ENCODE results near the gene GDF7. TPM values are rescaled to one million over a fixed set of nuclear protein-coding genes. Genes with fewer than 3 reads are reported as not detected.

GDF7 gene
- polyA plus RNA-seq, 1 donor (not counting 4 experiments of a cell fraction or from before 2014, with no cell fraction given), result not detected

- dilution Hi-C loops (cut with MboI; ENCODE audit: extremely low pct_ligation_motif_present, low sequenced_read_pairs), result no loop called here
- no peak for TF ChIP-seq CTCF (optimal IDR thresholded peaks at IDR 0.05 in 1 of 3, IDR thresholded peaks at IDR 0.05 in 1 of 3, conservative IDR thresholded peaks at IDR 0.05 in 1 of 3; ENCODE audit: extremely low read depth in 1 of 3, insufficient read depth in 2 of 3, low read length in 3 of 3)
- no peak for TF ChIP-seq EZH2 (IDR thresholded peaks at IDR 0.05; ENCODE audit: low read length)
- Histone ChIP-seq H3K9ac (ENCODE audit: control insufficient read depth, extremely low read depth, insufficient read depth, low read length) (no peak overlapping the region), H3K27ac (ENCODE audit: control insufficient read depth, insufficient read depth, low read length) (no peak overlapping the region), H3K4me2 (ENCODE audit: control insufficient read depth, extremely low read depth, insufficient read depth, low read depth, low read length) (no peak overlapping the region), H3K27me3 (ENCODE audit: control insufficient read depth, extremely low read depth, insufficient read depth, low read length) (no peaks in the 10 kb centered on the region), H3K4me1 (ENCODE audit: control insufficient read depth, extremely low read depth, insufficient read depth, low read length) (no peaks in the 10 kb centered on the region), H4K20me1 (ENCODE audit: control insufficient read depth, extremely low read depth, insufficient read depth, low read length) (no peaks in the 10 kb centered on the region), H3K36me3 (ENCODE audit: control insufficient read depth in 2 of 2, extremely low read depth in 1 of 2, insufficient read depth in 2 of 2, low read length in 2 of 2) (peaks cover under 1 to 3% of the 10 kb centered on the region in 2 experiments), H2AFZ (ENCODE audit: control insufficient read depth, low read length) (no peak overlapping the region), H3K4me3 (ENCODE audit: control insufficient read depth in 2 of 3, extremely low read depth in 1 of 3, insufficient read depth in 2 of 3, low read depth in 1 of 3, low read length in 3 of 3) (no peak overlapping the region), H3K9me3 (ENCODE audit: control insufficient read depth, low read depth, low read length) (no peaks in the 10 kb centered on the region), H3K9me1 (ENCODE audit: control insufficient read depth, extremely low read depth, insufficient read depth, low read length) (no peaks in the 10 kb centered on the region), H3K79me2 (ENCODE audit: control insufficient read depth, insufficient read depth, low read length) (no peaks in the 10 kb centered on the region)
- FAIRE-seq (no peak), DNase-seq (ENCODE audit: low read depth, low spot score) (no peak)
Measured at GRCh38 chr2:20693317-20693716, 26.4 kb downstream of the GDF7 start.

DNA sequence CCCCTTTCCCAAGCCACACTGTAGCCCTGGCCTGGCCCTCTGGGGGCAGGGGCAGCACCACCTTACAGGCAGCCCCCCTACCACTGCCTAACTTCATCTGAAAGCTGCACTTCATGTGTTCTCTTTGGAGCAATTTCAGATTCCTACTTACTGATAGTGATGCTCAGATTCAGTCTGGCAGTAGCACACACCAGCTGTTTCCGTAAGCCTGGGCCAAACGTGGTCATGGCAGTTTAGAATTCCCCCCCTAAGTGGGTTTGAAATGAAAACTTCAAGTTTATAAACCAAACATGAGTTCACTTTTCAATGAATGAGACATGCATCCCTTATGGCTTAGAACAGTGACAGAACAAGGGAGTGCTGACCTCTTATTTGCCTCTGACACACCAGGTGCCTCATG, 29.4 kb downstream of the GDF7 start:
- Histone ChIP-seq H3K4me1 (ENCODE audit: control insufficient read depth, extremely low read depth, insufficient read depth, low read length) (no peaks in the 10 kb centered on the region), H3K27ac (ENCODE audit: control insufficient read depth, insufficient read depth, low read length) (no peak overlapping the region), H3K9me3 (ENCODE audit: control insufficient read depth, low read depth, low read length) (no peaks in the 10 kb centered on the region), H3K9me1 (ENCODE audit: control insufficient read depth, extremely low read depth, insufficient read depth, low read length) (no peaks in the 10 kb centered on the region), H3K4me2 (ENCODE audit: control insufficient read depth, extremely low read depth, insufficient read depth, low read depth, low read length) (no peak overlapping the region), H3K27me3 (ENCODE audit: control insufficient read depth, extremely low read depth, insufficient read depth, low read length) (no peaks in the 10 kb centered on the region), H3K9ac (ENCODE audit: control insufficient read depth, extremely low read depth, insufficient read depth, low read length) (no peak overlapping the region), H3K79me2 (ENCODE audit: control insufficient read depth, insufficient read depth, low read length) (no peaks in the 10 kb centered on the region), H2AFZ (ENCODE audit: control insufficient read depth, low read length) (no peak overlapping the region), H3K36me3 (ENCODE audit: control insufficient read depth in 2 of 2, extremely low read depth in 1 of 2, insufficient read depth in 2 of 2, low read length in 2 of 2) (peaks cover 0 to 3% of the 10 kb centered on the region in 2 experiments), H3K4me3 (ENCODE audit: control insufficient read depth in 2 of 3, extremely low read depth in 1 of 3, insufficient read depth in 2 of 3, low read depth in 1 of 3, low read length in 3 of 3) (no peak overlapping the region), H4K20me1 (ENCODE audit: control insufficient read depth, extremely low read depth, insufficient read depth, low read length) (no peaks in the 10 kb centered on the region)
- DNase-seq (ENCODE audit: low read depth, low spot score) (no peak), FAIRE-seq (no peak)
- dilution Hi-C loops (cut with MboI; ENCODE audit: extremely low pct_ligation_motif_present, low sequenced_read_pairs), result no loop called here
- no peak for TF ChIP-seq EZH2 (IDR thresholded peaks at IDR 0.05; ENCODE audit: low read length)
- TF ChIP-seq CTCF (optimal IDR thresholded peaks at IDR 0.05 in 1 of 3, IDR thresholded peaks at IDR 0.05 in 1 of 3, conservative IDR thresholded peaks at IDR 0.05 in 1 of 3; ENCODE audit: extremely low read depth in 1 of 3, insufficient read depth in 2 of 3, low read length in 3 of 3), result no peak
